ENCODE measurements around the gene IGFLR1. TPM values are rescaled to one million over a fixed set of nuclear protein-coding genes. Genes with fewer than 3 reads are reported as not detected.

The IGFLR1 gene
- total RNA-seq, 1 donor from 2014 or later: 3.1 TPM

- no peaks in the 10 kb centered on the region for H3K9me3 Mint-ChIP-seq (ENCODE audit: unreplicated experiment)
- no peaks in the 10 kb centered on the region for H3K27me3 Mint-ChIP-seq (ENCODE audit: unreplicated experiment)
- no peak overlapping the region for H3K27ac Mint-ChIP-seq (ENCODE audit: unreplicated experiment)
- no peak overlapping the region for H3K4me3 Mint-ChIP-seq (ENCODE audit: unreplicated experiment)
- H3K4me1 Mint-ChIP-seq (ENCODE audit: unreplicated experiment): peaks cover 27% of the 10 kb centered on the region
- peaks cover 7% of the 10 kb centered on the region for H3K36me3 Mint-ChIP-seq (ENCODE audit: unreplicated experiment)
- no peak for DNase-seq (ENCODE audit: extremely low spot score, unreplicated experiment)
- no peak for TF ChIP-seq CTCF (IDR thresholded peaks at IDR 0.05)
Measured at GRCh38 chr19:35755131-35755549, 12.9 kb upstream of the IGFLR1 start.

DNA sequence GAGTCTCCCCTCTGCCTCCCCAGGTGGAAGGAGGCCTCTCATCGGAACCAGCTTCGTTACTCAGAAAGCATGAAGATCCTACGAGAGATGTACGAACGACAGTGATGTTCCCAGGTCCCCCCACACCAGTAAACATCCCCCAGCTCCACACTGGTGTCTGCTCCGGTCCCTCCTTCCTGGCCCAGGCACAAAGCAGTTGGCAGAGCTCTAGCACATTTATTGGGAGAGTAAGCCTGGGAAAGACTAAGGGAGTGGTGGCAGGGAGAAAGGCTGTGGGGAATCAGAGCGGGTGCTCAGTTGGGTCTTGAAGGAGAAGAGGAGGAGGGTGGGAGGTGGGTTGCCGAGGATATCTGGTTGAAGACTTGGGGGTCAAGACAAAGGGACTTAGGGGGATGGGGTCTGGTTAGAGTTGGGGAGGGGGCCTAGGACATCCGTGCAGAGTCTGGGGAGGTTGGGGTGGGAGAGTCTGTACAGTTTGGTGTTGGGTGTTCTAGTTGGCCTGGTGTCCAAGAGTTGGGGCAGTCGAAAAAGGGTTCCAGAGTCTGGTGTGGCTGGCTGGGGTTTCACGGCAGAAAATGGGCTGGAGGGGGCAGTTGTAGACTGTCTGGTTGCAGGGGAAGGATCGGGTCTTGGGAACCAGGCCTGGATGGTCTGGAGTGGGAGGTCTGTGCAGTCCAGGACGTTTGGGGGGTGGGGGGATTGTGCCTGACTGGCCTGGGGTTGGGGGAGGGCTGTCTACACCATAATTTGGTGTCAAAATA lies 12.3 kb upstream of the IGFLR1 start:
- Mint-ChIP-seq H3K36me3 (ENCODE audit: unreplicated experiment) (peaks cover 7% of the 10 kb centered on the region), H3K27ac (ENCODE audit: unreplicated experiment) (no peak overlapping the region), H3K4me3 (ENCODE audit: unreplicated experiment) (no peak overlapping the region), H3K27me3 (ENCODE audit: unreplicated experiment) (no peaks in the 10 kb centered on the region), H3K4me1 (ENCODE audit: unreplicated experiment) (peaks cover 31% of the 10 kb centered on the region), H3K9me3 (ENCODE audit: unreplicated experiment) (no peaks in the 10 kb centered on the region)
- DNase-seq (ENCODE audit: extremely low spot score, unreplicated experiment): no peak
- TF ChIP-seq CTCF (IDR thresholded peaks at IDR 0.05): no peak

- no peak for DNase-seq (ENCODE audit: extremely low spot score, unreplicated experiment)
- no peak for TF ChIP-seq CTCF (IDR thresholded peaks at IDR 0.05)
- Mint-ChIP-seq H3K36me3 (ENCODE audit: unreplicated experiment) (peaks cover 7% of the 10 kb centered on the region), H3K27me3 (ENCODE audit: unreplicated experiment) (no peaks in the 10 kb centered on the region), H3K4me1 (ENCODE audit: unreplicated experiment) (peaks cover 30% of the 10 kb centered on the region), H3K9me3 (ENCODE audit: unreplicated experiment) (no peaks in the 10 kb centered on the region), H3K4me3 (ENCODE audit: unreplicated experiment) (no peak overlapping the region), H3K27ac (ENCODE audit: unreplicated experiment) (no peak overlapping the region)
Measured at GRCh38 chr19:35753634-35754369, 11.6 kb upstream of the IGFLR1 start.

GRCh38 chr19:35752746-35753350 lies 10.6 kb upstream of the IGFLR1 start:
- Mint-ChIP-seq H3K27ac (ENCODE audit: unreplicated experiment) (no peak overlapping the region), H3K36me3 (ENCODE audit: unreplicated experiment) (peaks cover 7% of the 10 kb centered on the region), H3K27me3 (ENCODE audit: unreplicated experiment) (no peaks in the 10 kb centered on the region), H3K9me3 (ENCODE audit: unreplicated experiment) (no peaks in the 10 kb centered on the region), H3K4me3 (ENCODE audit: unreplicated experiment) (no peak overlapping the region), H3K4me1 (ENCODE audit: unreplicated experiment) (peaks cover 35% of the 10 kb centered on the region)
- DNase-seq (ENCODE audit: extremely low spot score, unreplicated experiment): no peak
- TF ChIP-seq CTCF (IDR thresholded peaks at IDR 0.05): no peak

Data from osteocyte (in vitro differentiated cells).